MCF 10A (cell line): Measurements from ENCODE around the gene MFSD11. TPM values are rescaled to one million over a fixed set of nuclear protein-coding genes. Genes with fewer than 3 reads are reported as not detected.

ENCODE experiments used
- BruUV-seq: library from RNA; stranded (reverse); fragments of 400-500 nt; replicated peaks from 2 replicates; lab custom pipeline; 2021; lab: Mats Ljungman, UMichigan
- CTCF ChIA-PET: fragments of 300-600 bp; sonication (Branson Sonifier 250); formaldehyde crosslinking; extraction: SDS; loops from one replicate; lab custom pipeline; 2021; ENCODE audit warnings: antibody characterized with exemption, inconsistent platforms; lab: Yijun Ruan, JAX
- POLR2A ChIA-PET: fragments of 300-600, 350-650 bp; sonication (Branson Sonifier 250); formaldehyde crosslinking; extraction: SDS; loops from one replicate; lab custom pipeline; 2020; ENCODE audit warnings: antibody characterized with exemption, inconsistent platforms; lab: Yijun Ruan, JAX
- DNase-seq: peaks from one replicate; pipeline ENCODE4 v3.0.0-alpha.2; 2018; ENCODE audit not compliant: unreplicated experiment
- H3K27ac Mint-ChIP-seq: one replicate; pipeline ENCODE4 v1.8.0; 2022; ENCODE audit warnings: mild to moderate bottlenecking, low read depth, mixed read lengths; ENCODE audit not compliant: unreplicated experiment
- H3K27me3 Mint-ChIP-seq: one replicate; pipeline ENCODE4 v1.8.0; 2022; ENCODE audit warnings: mixed read lengths; ENCODE audit not compliant: insufficient read depth, unreplicated experiment
- H3K36me3 Mint-ChIP-seq: one replicate; pipeline ENCODE4 v1.8.0; 2022; ENCODE audit warnings: mild to moderate bottlenecking, moderate library complexity, mixed read lengths; ENCODE audit not compliant: insufficient read depth, unreplicated experiment
- H3K4me1 Mint-ChIP-seq: one replicate; pipeline ENCODE4 v1.8.0; 2022; ENCODE audit warnings: mixed read lengths; ENCODE audit not compliant: insufficient read depth, unreplicated experiment
- H3K4me3 Mint-ChIP-seq: one replicate; pipeline ENCODE4 v1.8.0; 2022; ENCODE audit warnings: mild to moderate bottlenecking, moderate library complexity, mixed read lengths; ENCODE audit not compliant: unreplicated experiment
- H3K9me3 Mint-ChIP-seq: one replicate; pipeline ENCODE4 v1.8.0; 2022; ENCODE audit warnings: mixed read lengths; ENCODE audit not compliant: unreplicated experiment
- CTCF ChIP-seq: fragments of 200-600 bp; IDR thresholded peaks from one replicate; pipeline ENCODE4 v1.8.0; 2022; ENCODE audit warnings: antibody characterized with exemption, mild to moderate bottlenecking; ENCODE audit not compliant: unreplicated experiment
- intact Hi-C: fragments of 100-400 bp; cut with micrococcal nuclease; formaldehyde crosslinking; loops from 2 replicates; pipeline ENCODE4 v1.14.1; 2022
- total RNA-seq: library from RNA; stranded (reverse); gene quantifications from 2 replicates; pipeline ENCODE4 v1.2.3, GENCODE V29; 2022

MFSD11 gene
- total RNA-seq, 1 experiment from 2014 or later: 11.6 TPM

DNA sequence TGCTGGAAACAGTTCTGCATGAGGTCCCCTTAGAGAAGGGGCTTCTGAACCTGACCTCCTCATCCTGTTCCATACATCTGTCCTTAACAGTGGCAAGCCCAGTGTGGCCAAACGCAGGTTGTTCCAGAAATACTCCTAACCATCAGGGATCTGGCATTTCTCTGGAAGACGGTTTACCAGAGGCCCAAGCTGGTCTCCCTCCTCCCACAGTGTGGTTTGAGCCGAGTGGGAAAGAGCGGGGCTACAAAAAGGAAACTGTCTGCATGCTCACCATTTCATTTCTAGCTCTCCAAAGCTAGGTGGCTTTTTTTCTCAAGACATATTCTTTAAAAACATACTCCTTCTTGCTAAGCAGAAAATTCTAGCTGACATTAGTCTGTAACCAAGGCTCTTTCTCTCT lies 33.1 kb upstream of the MFSD11 start:
- Mint-ChIP-seq H3K4me3 (no peak overlapping the region), H3K9me3 (no peaks in the 10 kb centered on the region), H3K27me3 (no peaks in the 10 kb centered on the region), H3K4me1 (peaks cover 18% of the 10 kb centered on the region), H3K36me3 (no peaks in the 10 kb centered on the region), H3K27ac (no peak overlapping the region)
- intact Hi-C loops: no loop called here
- ChIA-PET CTCF (interaction anchor here (0.7 kb wide), 1 partner anchor 316 kb away, joined by 3 read pairs; no protein-coding TSS in a partner anchor), POLR2A (interaction anchor here (1.0 kb wide), 1 partner anchor 33 kb away, joined by 3 read pairs; no protein-coding TSS in a partner anchor)
- TF ChIP-seq CTCF: no peak
- no TSS peak for BruUV-seq
- no peak for DNase-seq

DNA sequence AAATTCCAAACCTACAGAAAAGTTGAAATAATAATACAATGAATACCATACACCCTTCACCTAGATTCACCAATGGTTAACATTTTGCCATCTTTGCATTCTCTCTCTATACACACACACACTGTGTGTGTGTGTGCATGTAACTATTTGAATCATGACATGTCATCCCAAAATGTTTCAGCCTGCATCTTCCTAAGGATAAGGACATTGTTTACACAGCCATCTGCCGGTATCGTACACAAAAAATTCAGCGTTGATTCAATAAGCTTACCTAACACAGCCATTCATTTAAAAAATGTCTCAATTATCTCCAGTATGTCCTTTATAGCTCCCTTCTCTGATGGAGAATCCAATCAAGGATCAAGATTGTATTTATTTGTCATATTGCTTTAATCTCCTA lies 31.1 kb upstream of the MFSD11 start:
- Mint-ChIP-seq H3K9me3 (no peaks in the 10 kb centered on the region), H3K36me3 (no peaks in the 10 kb centered on the region), H3K4me1 (peaks cover 9% of the 10 kb centered on the region), H3K27me3 (no peaks in the 10 kb centered on the region), H3K4me3 (no peak overlapping the region), H3K27ac (no peak overlapping the region)
- no peak for TF ChIP-seq CTCF
- DNase-seq: no peak
- ChIA-PET CTCF (no interaction called here), POLR2A (no interaction called here)
- intact Hi-C loops: no loop called here
- no TSS peak for BruUV-seq

- ChIA-PET POLR2A (interaction anchor here (2.2 to 2.5 kb wide), 2 partner anchors 20 to 36 kb away, joined by 9 to 12 read pairs; no protein-coding TSS in a partner anchor), CTCF (no interaction called here)
- peaks cover 9% of the 10 kb centered on the region for H3K4me1 Mint-ChIP-seq
- no peaks in the 10 kb centered on the region for H3K27me3 Mint-ChIP-seq
- intact Hi-C loops: no loop called here
- H3K9me3 Mint-ChIP-seq: no peaks in the 10 kb centered on the region
- BruUV-seq: no TSS peak
- H3K4me3 Mint-ChIP-seq: no peak overlapping the region
- DNase-seq: no peak
- no peak for TF ChIP-seq CTCF
- H3K36me3 Mint-ChIP-seq: peaks cover 8% of the 10 kb centered on the region
- no peak overlapping the region for H3K27ac Mint-ChIP-seq
Observed at GRCh38 chr17:76707985-76708807, 29.7 kb upstream of the MFSD11 start.
